A549 (cell line): Measurements from ENCODE around the gene AKAP6. TPM values are rescaled to one million over a fixed set of nuclear protein-coding genes. Genes with fewer than 3 reads are reported as not detected.

Experiments
- ATAC-seq, 2 experiments: fragments of 200-7000 bp in 1 of 2; fragments of >200 bp in 1 of 2; cut with Nextera tagmentation in 1 of 2; cut with Tn5 transposase in 1 of 2; 3 replicates each; pipeline versions ENCODE4 v1.8.0 to v1.9.1; 2018 to 2020; ENCODE audit warnings: mild to moderate bottlenecking in 1 of 2, moderate library complexity in 1 of 2
- CTCF ChIA-PET: fragments of 300-600 bp; sonication (Branson Sonifier 250); formaldehyde crosslinking; extraction: SDS; loops from one replicate; lab custom pipeline; 2021; ENCODE audit warnings: antibody characterized with exemption, inconsistent platforms; lab: Yijun Ruan, JAX
- POLR2A ChIA-PET: fragments of 350-600 bp; formaldehyde crosslinking; extraction: SDS; loops from one replicate; lab custom pipeline; 2021; ENCODE audit warnings: antibody characterized with exemption, inconsistent platforms; lab: Yijun Ruan, JAX
- DNase-seq, 2 experiments: peaks; one replicate each; pipeline versions ENCODE4 v3.0.0 to v3.0.0-alpha.2; 2011 to 2016; ENCODE audit warnings: low read depth in 1 of 2, low spot score in 1 of 2
- FAIRE-seq: peaks from 2 replicates; lab custom pipeline; 2011; peaks lifted over from hg19 to GRCh38; lab: Jason Lieb, UNC
- H3K27ac ChIP-seq, 2 experiments: fragments of >200 bp; sonication (Bioruptor Twin); formaldehyde crosslinking; 3 replicates each; pipeline ENCODE4 v1.5.1; 2016 to 2017
- H3K4me1 ChIP-seq: fragments of >200 bp; sonication (Bioruptor Twin); formaldehyde crosslinking; 3 replicates; pipeline ENCODE4 v1.6.1; 2016
- H3K4me2 ChIP-seq: fragments of >200 bp; sonication (Bioruptor Twin); formaldehyde crosslinking; 3 replicates; pipeline ENCODE4 v1.6.1; 2016
- H3K4me3 ChIP-seq: fragments of >200 bp; sonication (Bioruptor Twin); formaldehyde crosslinking; 3 replicates; pipeline ENCODE4 v1.5.1; 2016
- H3K9me3 ChIP-seq: fragments of >200 bp; sonication (Bioruptor Twin); formaldehyde crosslinking; 3 replicates; pipeline ENCODE4 v1.6.1; 2016
- CEBPB ChIP-seq, 2 experiments: fragments of >200 bp in 1 of 2; sonication (Bioruptor Twin) in 1 of 2; formaldehyde crosslinking in 1 of 2; IDR thresholded peaks; 2 replicates each; pipeline ENCODE4 v1.6.1; 2012 to 2016
- CHD2 ChIP-seq: fragments of 150-350 bp; IDR thresholded peaks from 2 replicates; pipeline ENCODE4 v1.6.1; 2014; ENCODE audit warnings: low read length; ENCODE audit not compliant: partially characterized antibody
- EHMT2 ChIP-seq: fragments of 200-600 bp; sonication (generic); IDR thresholded peaks from 2 replicates; pipeline ENCODE4 v1.6.1; 2016; ENCODE audit warnings: antibody characterized with exemption, low read depth, mild to moderate bottlenecking, moderate library complexity
- EP300 ChIP-seq, 2 experiments: fragments of >200 bp; sonication (Bioruptor Twin); formaldehyde crosslinking; IDR thresholded peaks; 2 replicates in 1 of 2; 3 replicates in 1 of 2; pipeline ENCODE4 v1.6.1; 2016 to 2017
- FOSB ChIP-seq: fragments of 250-450 bp; sonication (Bioruptor Pico); IDR thresholded peaks from 2 replicates; pipeline ENCODE4 v1.5.0; 2020; ENCODE audit warnings: mild to moderate bottlenecking, moderate library complexity
- FOSL2 ChIP-seq, 2 experiments: fragments of 450-650 bp in 1 of 2; fragments of >200 bp in 1 of 2; sonication (Bioruptor Twin) in 1 of 2; formaldehyde crosslinking; IDR thresholded peaks; 2 replicates each; pipeline versions ENCODE4 v1.5.0 to v1.6.1; 2016 to 2020; ENCODE audit warnings: mild to moderate bottlenecking in 1 of 2, moderate library complexity in 1 of 2
- GATA3 ChIP-seq: IDR thresholded peaks from 2 replicates; pipeline ENCODE4 v1.6.1; 2012; ENCODE audit warnings: borderline replicate concordance
- HOXA7 ChIP-seq: fragments of 250-450 bp; sonication (Bioruptor Pico); IDR thresholded peaks from 2 replicates; pipeline ENCODE4 v1.5.0; 2020; ENCODE audit warnings: mild to moderate bottlenecking, moderate library complexity
- HOXB13 ChIP-seq: fragments of 250-450 bp; sonication (Bioruptor Pico); IDR thresholded peaks from 2 replicates; pipeline ENCODE4 v1.5.0; 2020; ENCODE audit warnings: low read depth, mild to moderate bottlenecking, moderate library complexity
- HOXB5 ChIP-seq: fragments of 250-450 bp; sonication (Bioruptor Pico); IDR thresholded peaks from 2 replicates; pipeline ENCODE4 v1.5.0; 2020; ENCODE audit warnings: mild to moderate bottlenecking, moderate library complexity
- JUN ChIP-seq, 2 experiments: fragments of >200 bp; sonication (Bioruptor Twin); formaldehyde crosslinking; IDR thresholded peaks; 2 replicates in 1 of 2; 3 replicates in 1 of 2; pipeline ENCODE4 v1.6.1; 2016 to 2017
- JUNB ChIP-seq: fragments of >200 bp; sonication (Bioruptor Twin); formaldehyde crosslinking; IDR thresholded peaks from 2 replicates; pipeline ENCODE4 v1.6.1; 2016
- KDM5A ChIP-seq: fragments of 200-600 bp; sonication (generic); IDR thresholded peaks from 2 replicates; pipeline ENCODE4 v1.6.1; 2016; ENCODE audit warnings: antibody characterized with exemption, mild to moderate bottlenecking
- MAFK ChIP-seq: fragments of 450-650 bp; IDR thresholded peaks from 2 replicates; pipeline ENCODE4 v1.6.1; 2014; ENCODE audit not compliant: partially characterized antibody
- RAD21 ChIP-seq, 2 experiments: fragments of >200 bp in 1 of 2; sonication (Bioruptor Twin) in 1 of 2; formaldehyde crosslinking in 1 of 2; IDR thresholded peaks in 1 of 2; conservative IDR thresholded peaks in 1 of 2; 2 replicates in 1 of 2; 3 replicates in 1 of 2; pipeline ENCODE4 v1.6.1; 2012 to 2018; ENCODE audit warnings: inconsistent platforms in 1 of 2
- RNF2 ChIP-seq: fragments of 200-600 bp; sonication (generic); IDR thresholded peaks from 2 replicates; pipeline ENCODE4 v1.6.1; 2016; ENCODE audit warnings: low read depth, mild to moderate bottlenecking, antibody characterized with exemption, moderate library complexity, borderline replicate concordance
- SMC3 ChIP-seq: fragments of >200 bp; sonication (Bioruptor Twin); formaldehyde crosslinking; IDR thresholded peaks from 3 replicates; pipeline ENCODE4 v1.6.1; 2018; ENCODE audit warnings: inconsistent platforms
- TFCP2L1 ChIP-seq: fragments of 250-450 bp; sonication (Bioruptor Pico); IDR thresholded peaks from 2 replicates; pipeline ENCODE4 v1.5.0; 2021; ENCODE audit warnings: mild to moderate bottlenecking
- WGBS: methylation state at CpG from one replicate; pipeline ENCODE4 v1.1.6; 2017; ENCODE audit errors: missing lambda C conversion rate; 5-methylcytosine and 5-hydroxymethylcytosine counted together
- polyA plus RNA-seq, 4 experiments: library from polyadenylated mRNA; depleted of rRNA in 3 of 4; stranded (reverse); fragments of >200 nt; fragmentation: RNase III in 1 of 4; extraction: RNeasy Plus Mini Kit Qiagen cat#74134 plus additional on column Dnase treatment in 1 of 4; gene quantifications; 2 replicates in 3 of 4; 3 replicates in 1 of 4; pipeline ENCODE4 v1.2.3, GENCODE V29; 2011 to 2017
- TF ChIP-seq, protein P1 (sequence below): IDR thresholded peaks from 2 replicates; pipeline ENCODE4 v1.6.1; 2012
- TF ChIP-seq, protein P2 (sequence below): fragments of 250-450 bp; sonication (Bioruptor Pico); IDR thresholded peaks from 2 replicates; pipeline ENCODE4 v1.5.0; 2020; ENCODE audit warnings: low read depth, mild to moderate bottlenecking, moderate library complexity
- TF ChIP-seq, protein P3 (sequence below): fragments of 450-650 bp; IDR thresholded peaks from 2 replicates; pipeline ENCODE4 v1.6.1; 2014; ENCODE audit warnings: antibody characterized with exemption
- TF ChIP-seq, protein P4 (sequence below): fragments of >200 bp; sonication (Bioruptor Twin); formaldehyde crosslinking; IDR thresholded peaks from 3 replicates; pipeline ENCODE4 v1.5.1; 2016

The AKAP6 gene
- polyA plus RNA-seq, 2 of the 4 experiments (the other 2 are of a cell fraction), result 0.27 to 1.9 TPM

DNA sequence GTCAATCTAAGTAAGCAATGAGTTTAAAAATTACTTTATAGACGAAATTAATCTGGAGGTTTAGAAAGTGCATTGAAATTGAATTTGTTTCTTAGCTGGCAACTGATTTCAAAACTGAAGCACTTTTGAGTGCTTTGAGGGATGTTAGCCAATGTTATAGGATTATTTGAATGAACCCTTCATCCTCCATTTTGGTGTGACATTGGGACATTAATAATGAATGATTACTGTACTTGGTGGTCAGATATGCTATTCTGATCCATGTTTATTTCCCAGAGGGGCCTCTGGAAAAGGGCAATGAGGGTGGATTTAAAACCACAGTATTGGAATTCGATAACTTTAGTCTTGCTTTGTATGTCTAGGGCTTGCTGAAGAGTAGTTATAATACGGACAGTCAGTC lies 183.2 kb downstream of the AKAP6 start:
- TF ChIP-seq HOXB5, result no peak
- TF ChIP-seq CHD2, result no peak
- no peak for TF ChIP-seq TFCP2L1 (CRISPR knock-in tag)
- no peak for DNase-seq
- no peak for ATAC-seq
- Histone ChIP-seq H3K4me2 (no peak overlapping the region), H3K27ac (peak overlapping the region; percentile 36 to 66; a peak in 3 of 6 replicates), H3K4me3 (no peak overlapping the region), H3K4me1 (peaks cover 76% of the 10 kb centered on the region), H3K9me3 (peaks cover 3% of the 10 kb centered on the region; the same call in 1 of the 3 replicates)
- no peak for FAIRE-seq
- ChIA-PET CTCF (interaction anchor here (0.7 to 1.3 kb wide), 2 partner anchors 10 to 578 kb away, joined by 3 to 4 read pairs; no protein-coding TSS in a partner anchor), POLR2A (no interaction called here)
- WGBS, result 56% methylated on average over 3 of the region's 3 CpGs

DNA sequence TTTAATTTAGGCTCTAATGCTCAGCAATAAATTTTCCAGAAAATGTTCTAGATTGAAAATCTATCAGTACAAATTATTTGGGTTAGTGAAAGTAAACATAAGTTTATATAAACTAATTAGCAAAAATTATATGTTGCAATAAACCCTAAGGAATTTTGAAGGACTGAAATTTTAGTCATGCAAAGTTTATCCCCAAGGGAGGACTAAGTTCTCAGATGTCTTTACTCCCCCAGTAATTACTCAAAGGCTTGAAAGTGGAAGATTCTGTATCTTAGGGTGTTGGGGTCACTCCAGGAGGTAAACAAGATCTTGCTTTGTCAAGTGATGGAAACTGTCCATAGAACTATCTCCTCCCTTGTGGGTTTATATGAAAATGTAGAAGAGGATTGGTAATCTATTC lies 183.7 kb downstream of the AKAP6 start:
- H3K27ac ChIP-seq, result peak overlapping the region; percentile 66 to 72; a peak in 5 of 6 replicates
- H3K9me3 ChIP-seq, result peaks cover 3% of the 10 kb centered on the region; the same call in 2 of the 3 replicates
- no peak overlapping the region for H3K4me3 ChIP-seq
- DNase-seq, result no peak
- no peak for ATAC-seq
- H3K4me2 ChIP-seq, result no peak overlapping the region; the same call in 2 of the 3 replicates
- POLR2A ChIA-PET, result no interaction called here
- peaks cover 72% of the 10 kb centered on the region for H3K4me1 ChIP-seq
- no peak for TF ChIP-seq RAD21 (conservative IDR thresholded peaks at IDR 0.05 in 1 of 2, IDR thresholded peaks at IDR 0.05 in 1 of 2)
- TF ChIP-seq CEBPB (IDR thresholded peaks at IDR 0.05), result no peak
- TF ChIP-seq, protein P1, sequence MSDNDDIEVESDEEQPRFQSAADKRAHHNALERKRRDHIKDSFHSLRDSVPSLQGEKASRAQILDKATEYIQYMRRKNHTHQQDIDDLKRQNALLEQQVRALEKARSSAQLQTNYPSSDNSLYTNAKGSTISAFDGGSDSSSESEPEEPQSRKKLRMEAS, result no peak
- TF ChIP-seq, protein P2, sequence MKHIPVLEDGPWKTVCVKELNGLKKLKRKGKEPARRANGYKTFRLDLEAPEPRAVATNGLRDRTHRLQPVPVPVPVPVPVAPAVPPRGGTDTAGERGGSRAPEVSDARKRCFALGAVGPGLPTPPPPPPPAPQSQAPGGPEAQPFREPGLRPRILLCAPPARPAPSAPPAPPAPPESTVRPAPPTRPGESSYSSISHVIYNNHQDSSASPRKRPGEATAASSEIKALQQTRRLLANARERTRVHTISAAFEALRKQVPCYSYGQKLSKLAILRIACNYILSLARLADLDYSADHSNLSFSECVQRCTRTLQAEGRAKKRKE (CRISPR knock-in tag), result no peak
- TF ChIP-seq, all 56 proteins: peak for 0
- no peak for FAIRE-seq
- CTCF ChIA-PET, result interaction anchor here (1.2 to 2.2 kb wide), 4 partner anchors 10 to 258 kb away, joined by 3 to 8 read pairs (median 5); no protein-coding TSS in a partner anchor

DNA sequence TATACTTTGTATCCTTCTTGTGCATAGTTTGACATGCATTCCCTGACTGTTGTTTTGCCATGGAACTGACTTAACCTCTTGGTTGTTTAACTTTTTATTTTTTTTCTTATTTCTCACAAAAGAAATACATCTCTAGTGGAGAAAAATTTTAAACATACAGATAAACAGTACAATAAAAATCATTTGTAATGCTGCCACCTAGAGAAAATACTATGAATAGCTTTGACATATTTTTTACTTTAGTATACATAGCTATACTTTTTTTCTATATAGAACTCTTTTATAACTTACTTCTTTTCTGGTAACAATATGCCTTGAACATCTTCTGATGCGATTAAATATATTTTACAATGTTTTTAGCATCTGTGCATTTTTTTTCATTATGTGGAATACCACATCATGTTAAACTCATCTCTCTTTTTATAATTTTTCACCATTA lies 184.5 kb downstream of the AKAP6 start:
- ATAC-seq, result no peak
- Histone ChIP-seq H3K9me3 (peaks cover 6% of the 10 kb centered on the region; the same call in 2 of the 3 replicates), H3K4me2 (peak overlapping the region; percentile 70), H3K4me3 (no peak overlapping the region), H3K4me1 (peaks cover 64% of the 10 kb centered on the region), H3K27ac (peak overlapping the region; percentile 66 to 72)
- no peak for DNase-seq
- CTCF ChIA-PET, result interaction anchor here (0.7 to 2.2 kb wide), 12 partner anchors 9 to 259 kb away, joined by 3 to 8 read pairs (median 4); no protein-coding TSS in a partner anchor
- FAIRE-seq, result no peak
- WGBS, result 0% methylated on average over 1 of the region's 1 CpG
- POLR2A ChIA-PET, result interaction anchor here (1.3 to 1.5 kb wide), 2 partner anchors 44 to 437 kb away, joined by 3 read pairs; partner anchors contain the start of gene ARHGAP5
- 0 out of 2 replicates have a peak, but pooled peaks have one; percentile 14 for TF ChIP-seq KDM5A
- TF ChIP-seq SMC3, result peak; percentile 41; the same call in 1 of the 3 replicates
- TF ChIP-seq, protein P3, sequence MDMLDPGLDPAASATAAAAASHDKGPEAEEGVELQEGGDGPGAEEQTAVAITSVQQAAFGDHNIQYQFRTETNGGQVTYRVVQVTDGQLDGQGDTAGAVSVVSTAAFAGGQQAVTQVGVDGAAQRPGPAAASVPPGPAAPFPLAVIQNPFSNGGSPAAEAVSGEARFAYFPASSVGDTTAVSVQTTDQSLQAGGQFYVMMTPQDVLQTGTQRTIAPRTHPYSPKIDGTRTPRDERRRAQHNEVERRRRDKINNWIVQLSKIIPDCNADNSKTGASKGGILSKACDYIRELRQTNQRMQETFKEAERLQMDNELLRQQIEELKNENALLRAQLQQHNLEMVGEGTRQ, result no peak
- TF ChIP-seq, protein P4, sequence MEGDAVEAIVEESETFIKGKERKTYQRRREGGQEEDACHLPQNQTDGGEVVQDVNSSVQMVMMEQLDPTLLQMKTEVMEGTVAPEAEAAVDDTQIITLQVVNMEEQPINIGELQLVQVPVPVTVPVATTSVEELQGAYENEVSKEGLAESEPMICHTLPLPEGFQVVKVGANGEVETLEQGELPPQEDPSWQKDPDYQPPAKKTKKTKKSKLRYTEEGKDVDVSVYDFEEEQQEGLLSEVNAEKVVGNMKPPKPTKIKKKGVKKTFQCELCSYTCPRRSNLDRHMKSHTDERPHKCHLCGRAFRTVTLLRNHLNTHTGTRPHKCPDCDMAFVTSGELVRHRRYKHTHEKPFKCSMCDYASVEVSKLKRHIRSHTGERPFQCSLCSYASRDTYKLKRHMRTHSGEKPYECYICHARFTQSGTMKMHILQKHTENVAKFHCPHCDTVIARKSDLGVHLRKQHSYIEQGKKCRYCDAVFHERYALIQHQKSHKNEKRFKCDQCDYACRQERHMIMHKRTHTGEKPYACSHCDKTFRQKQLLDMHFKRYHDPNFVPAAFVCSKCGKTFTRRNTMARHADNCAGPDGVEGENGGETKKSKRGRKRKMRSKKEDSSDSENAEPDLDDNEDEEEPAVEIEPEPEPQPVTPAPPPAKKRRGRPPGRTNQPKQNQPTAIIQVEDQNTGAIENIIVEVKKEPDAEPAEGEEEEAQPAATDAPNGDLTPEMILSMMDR, result peak; percentile 49
- TF ChIP-seq HOXB13 (CRISPR knock-in tag), result no peak
- peak in 1 of 2 experiments; percentile 63; a peak in 4 of 5 replicates for TF ChIP-seq RAD21 (conservative IDR thresholded peaks at IDR 0.05 in 1 of 2, IDR thresholded peaks at IDR 0.05 in 1 of 2)
- TF ChIP-seq, all 56 proteins: peak for 4

DNA sequence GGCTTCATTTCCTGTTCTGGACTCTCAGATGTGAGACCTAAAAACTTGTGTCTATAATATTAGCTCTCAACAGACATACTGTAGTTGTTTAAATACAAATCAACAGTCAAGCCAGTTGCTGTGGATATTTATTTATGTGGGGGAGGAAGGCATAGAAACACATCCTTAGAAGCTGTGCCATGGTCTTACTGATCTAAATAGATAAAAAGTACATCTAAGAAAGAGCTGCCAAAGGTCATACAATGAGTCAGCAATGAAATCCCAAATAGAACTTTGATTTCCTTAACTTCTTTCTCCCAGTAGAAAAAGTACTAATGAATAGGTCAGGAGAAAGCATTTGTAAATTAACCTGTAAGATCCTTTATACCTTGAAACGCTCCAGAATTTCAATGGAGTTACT lies 185.1 kb downstream of the AKAP6 start:
- ChIA-PET POLR2A (interaction anchor here (1.3 to 1.5 kb wide), 2 partner anchors 45 to 438 kb away, joined by 3 read pairs; partner anchors contain the start of gene ARHGAP5), CTCF (interaction anchor here (0.8 to 2.2 kb wide), 11 partner anchors 8 to 260 kb away, joined by 3 to 8 read pairs (median 4); no protein-coding TSS in a partner anchor)
- no peak overlapping the region for H3K4me3 ChIP-seq
- peak overlapping the region; percentile 49 to 66; a peak in 5 of 6 replicates for H3K27ac ChIP-seq
- 6% methylated on average over 1 of the region's 1 CpG for WGBS
- H3K4me1 ChIP-seq, result peaks cover 57% of the 10 kb centered on the region
- H3K9me3 ChIP-seq, result peaks cover 6% of the 10 kb centered on the region; the same call in 2 of the 3 replicates
- DNase-seq (peak in 1 of 2 experiments; percentile 67), FAIRE-seq (no peak), ATAC-seq (peak; percentile 21 to 25; a peak in 3 of 6 replicates)
- H3K4me2 ChIP-seq, result peak overlapping the region; percentile 70
- TF ChIP-seq FOSB (CRISPR knock-in tag) (no peak), FOSL2 (IDR thresholded peaks at IDR 0.05) (no peak; the same call in 1 of the 2 replicates), FOSL2 (CRISPR knock-in tag; IDR thresholded peaks at IDR 0.05) (0 out of 2 replicates have a peak, but pooled peaks have one; percentile 30), CHD2 (no peak), JUNB (peak; percentile 57; the same call in 1 of the 2 replicates), GATA3 (peak; percentile 77), HOXB13 (CRISPR knock-in tag) (no peak), CEBPB (IDR thresholded peaks at IDR 0.05) (no peak), MAFK (peak; percentile 20), RNF2 (no peak), HOXA7 (CRISPR knock-in tag) (no peak), JUN (IDR thresholded peaks at IDR 0.05) (no peak), EP300 (IDR thresholded peaks at IDR 0.05) (0 out of 5 replicates have a peak, but pooled peaks of 1 of the 2 experiments have one; percentile 42), EHMT2 (no peak)
